Kidney (tissue), 14 donors: ENCODE measurements around the gene OSCAR. TPM values are rescaled to one million over a fixed set of nuclear protein-coding genes. Genes with fewer than 3 reads are reported as not detected.

Experiments used
- DNase-seq, 5 donors: peaks; one replicate each; pipeline ENCODE4 v3.0.0-alpha.2; 2013 to 2020
- FAIRE-seq: peaks from 2 replicates; lab custom pipeline; 2012; peaks lifted over from hg19 to GRCh38; lab: Jason Lieb, UNC
- H3K27ac ChIP-seq, 2 donors: one replicate each; pipeline ENCODE4 v1.7.0; 2013; ENCODE audit warnings: low read depth in 2 of 2, low read length in 2 of 2, inconsistent platforms in 1 of 2
- H3K27me3 ChIP-seq: one replicate; pipeline ENCODE4 v1.7.1; 2013; ENCODE audit warnings: low read length, inconsistent platforms; ENCODE audit not compliant: control insufficient read depth, insufficient read depth
- H3K36me3 ChIP-seq, 3 donors: one replicate each; pipeline versions ENCODE4 v1.7.0 to v1.7.1; 2013; ENCODE audit warnings: low read length in 3 of 3, control low read depth in 1 of 3, inconsistent platforms in 1 of 3; ENCODE audit not compliant: insufficient read depth in 3 of 3, control insufficient read depth in 2 of 3
- H3K4me1 ChIP-seq, 3 donors: one replicate each; pipeline versions ENCODE4 v1.7.0 to v1.7.1; 2013; ENCODE audit warnings: low read length in 3 of 3, inconsistent platforms in 1 of 3, low read depth in 1 of 3; ENCODE audit not compliant: control insufficient read depth in 2 of 3, insufficient read depth in 2 of 3
- H3K4me3 ChIP-seq, 3 donors: one replicate each; pipeline versions ENCODE4 v1.7.0 to v1.8.1; 2013; ENCODE audit warnings: low read length in 3 of 3, control low read depth in 1 of 3, inconsistent platforms in 1 of 3
- H3K9ac ChIP-seq, 3 donors: one replicate each; pipeline versions ENCODE4 v1.7.0 to v1.7.1; 2013; ENCODE audit warnings: low read length in 3 of 3, control low read depth in 1 of 3, inconsistent platforms in 1 of 3
- H3K9me3 ChIP-seq, 3 donors: one replicate each; pipeline versions ENCODE4 v1.7.0 to v1.7.1; 2013; ENCODE audit warnings: low read length in 3 of 3, control low read depth in 1 of 3, inconsistent platforms in 1 of 3; ENCODE audit not compliant: control insufficient read depth in 2 of 3, insufficient read depth in 1 of 3
- CTCF ChIP-seq: IDR thresholded peaks from 3 replicates; pipeline ENCODE4 v1.5.1; 2012; ENCODE audit warnings: mild to moderate bottlenecking, moderate library complexity, borderline replicate concordance; ENCODE audit not compliant: insufficient read depth; ENCODE audit errors: extremely low read depth
- intact Hi-C: fragments of 100-400 bp; cut with DNase I; formaldehyde crosslinking; loops from one replicate; pipeline ENCODE4 v1.11.1; 2022
- polyA plus RNA-seq: library from polyadenylated mRNA; stranded (reverse); fragments of 350-450 nt; fragmentation: Illumina TruSeq; extraction: RNeasy Lipid Tissue Mini Kit (QIAGEN cat#74804); gene quantifications from one replicate; pipeline ENCODE4 v1.2.3, GENCODE V29; 2014; ENCODE audit warnings: low read depth, low replicate concordance; ENCODE audit not compliant: insufficient read depth
- total RNA-seq: library from RNA; stranded (reverse); fragmentation: NEBNext Ultra II Directional; extraction: Animal tissue kit (Norgen Biotek cat#: 25700); gene quantifications from one replicate; pipeline ENCODE4 v1.2.1, GENCODE V29; 2021
- donor health status: control.
- donor health status: control.
- donor health status: control.
- donor health status: control.
- donor health status: control.
- donor health status: DM: yes; HTN: yes; CAD: no.
- donor health status: Normal renal cell carcinoma (clear cell type).

The OSCAR gene
- total and polyA plus RNA-seq, 2 donors from 2014 or later, result 0.77 to 5.1 TPM

DNA sequence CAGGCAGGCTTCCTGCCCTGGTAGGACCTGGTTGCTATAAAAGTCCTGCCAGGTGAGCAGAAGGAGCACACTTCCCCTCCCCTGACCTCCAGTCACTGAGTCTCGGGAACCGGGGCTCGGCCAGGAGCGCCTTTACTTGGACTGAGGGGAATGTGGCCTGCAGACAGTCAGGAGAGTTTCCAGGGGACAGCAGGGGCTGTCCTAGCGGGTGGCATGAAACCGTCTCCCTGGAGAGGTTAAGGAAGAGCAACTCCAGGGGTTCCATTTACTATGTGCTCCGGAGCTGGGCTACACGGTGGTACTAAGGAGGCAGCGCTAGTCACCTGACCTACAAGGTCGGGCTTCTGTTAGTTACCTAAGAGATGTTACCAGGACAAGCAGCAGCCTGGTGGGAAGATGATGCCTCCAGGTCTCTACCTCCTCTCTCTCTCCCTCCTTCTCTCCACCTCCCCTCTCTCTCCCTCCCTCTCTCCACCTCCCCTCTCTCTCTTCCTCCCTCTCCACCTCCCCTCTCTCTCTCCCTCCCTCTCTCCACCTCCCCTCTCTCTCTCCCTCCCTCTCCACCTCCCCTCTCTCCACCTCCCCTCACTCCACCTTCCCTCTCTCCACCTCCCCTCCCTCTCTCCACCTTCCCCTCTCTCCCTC is 32.8 kb upstream of the OSCAR start:
- FAIRE-seq (no peak), DNase-seq (peak in 4 of 5 donors; percentile 30 to 85 (median 64))
- no peak overlapping the region for H3K9ac ChIP-seq
- H3K27ac ChIP-seq, result no peak overlapping the region
- TF ChIP-seq CTCF, result no peak
- intact Hi-C loops, result no loop called here
- H3K36me3 ChIP-seq, result peaks cover 0 to 7% (median 6%) of the 10 kb centered on the region in 3 donors
- no peaks in the 10 kb centered on the region for H3K9me3 ChIP-seq
- no peaks in the 10 kb centered on the region for H3K27me3 ChIP-seq
- H3K4me1 ChIP-seq, result peaks cover 0 to 9% (median 0%) of the 10 kb centered on the region in 3 donors
- no peak overlapping the region for H3K4me3 ChIP-seq

DNA sequence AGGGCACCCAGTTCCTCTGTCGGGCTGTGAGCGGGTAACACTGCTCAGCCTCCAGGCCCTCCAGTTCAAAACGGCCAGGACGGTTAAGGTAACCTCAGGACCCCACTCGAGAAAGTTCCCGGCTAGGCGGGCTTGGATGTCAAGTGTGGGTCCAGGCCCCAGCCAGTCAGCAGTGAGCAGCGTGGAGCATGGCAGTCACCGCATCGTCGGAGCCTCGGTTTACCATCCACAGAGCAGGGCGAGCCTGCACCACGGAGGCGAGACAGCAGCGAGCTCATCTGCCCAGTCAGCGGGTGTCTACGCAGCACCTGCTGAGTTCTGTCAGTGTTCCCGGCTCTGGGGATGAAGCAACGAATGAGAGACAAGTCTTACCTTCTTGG is 29.0 kb upstream of the OSCAR start:
- FAIRE-seq, result no peak
- TF ChIP-seq CTCF, result no peak
- H3K4me3 ChIP-seq, result no peak overlapping the region

DNA sequence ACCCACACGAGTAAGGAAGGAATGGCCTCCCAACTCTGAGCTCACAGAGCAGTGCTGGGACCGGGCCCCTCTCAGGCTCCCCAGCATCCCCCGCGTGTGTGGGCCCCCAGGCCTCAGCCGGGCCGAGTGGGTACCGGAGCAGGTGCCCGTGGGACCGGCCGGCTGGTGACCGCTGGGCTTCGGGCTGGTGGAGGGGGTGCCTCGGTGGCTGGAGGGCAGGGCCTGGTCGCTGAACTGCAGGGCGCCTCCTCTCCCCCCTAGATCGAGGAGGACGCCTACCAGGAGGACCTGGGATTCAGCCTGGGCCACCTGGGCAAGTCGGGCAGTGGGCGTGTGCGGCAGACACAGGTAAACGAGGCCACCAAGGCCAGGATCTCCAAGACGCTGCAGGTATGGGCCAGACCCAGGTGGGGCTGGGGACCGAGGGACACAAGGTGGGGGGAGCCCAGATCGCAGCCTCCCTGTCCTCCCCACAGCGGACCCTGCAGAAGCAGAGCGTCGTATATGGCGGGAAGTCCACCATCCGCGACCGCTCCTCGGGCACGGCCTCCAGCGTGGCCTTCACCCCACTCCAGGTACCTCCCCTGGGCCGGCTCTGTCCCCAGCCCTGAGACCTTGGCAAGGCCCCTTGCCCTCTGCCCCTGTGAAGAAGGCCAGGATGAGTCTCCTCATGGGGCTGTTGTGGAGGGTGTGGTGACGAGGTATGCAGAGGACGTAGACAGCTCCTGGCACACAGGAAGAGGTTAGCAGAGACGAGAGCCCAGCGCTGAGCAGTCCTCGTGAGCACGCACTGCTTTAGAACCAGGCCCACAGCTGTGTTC is 28.4 kb upstream of the OSCAR start:
- no peak for TF ChIP-seq CTCF
- no peak for FAIRE-seq
- no peaks in the 10 kb centered on the region for H3K9me3 ChIP-seq
- H3K4me1 ChIP-seq, result no peaks in the 10 kb centered on the region
- intact Hi-C loops, result no loop called here
- no peak overlapping the region for H3K9ac ChIP-seq
- peak in 1 of 5 donors; percentile 59 for DNase-seq
- H3K36me3 ChIP-seq, result peaks cover 0 to 35% (median 23%) of the 10 kb centered on the region in 3 donors
- no peak overlapping the region for H3K27ac ChIP-seq
- no peak overlapping the region for H3K4me3 ChIP-seq
- no peaks in the 10 kb centered on the region for H3K27me3 ChIP-seq

More for the DNA sequence above, 29.0 kb upstream of the OSCAR start:
- no peak overlapping the region for H3K27ac ChIP-seq
- H3K36me3 ChIP-seq, result peaks cover 0 to 30% (median 20%) of the 10 kb centered on the region in 3 donors
- H3K4me1 ChIP-seq, result no peaks in the 10 kb centered on the region
- H3K9ac ChIP-seq, result no peak overlapping the region
- intact Hi-C loops, result no loop called here
- no peak for DNase-seq
- no peaks in the 10 kb centered on the region for H3K27me3 ChIP-seq
- H3K9me3 ChIP-seq, result no peaks in the 10 kb centered on the region
